HepG2 (cell line): ENCODE measurements around the gene UNKL. TPM values are rescaled to one million over a fixed set of nuclear protein-coding genes. Genes with fewer than 3 reads are reported as not detected.

Experiments
- CEBPG ChIP-seq: IDR thresholded peaks from 2 replicates; pipeline ENCODE4 v1.6.1; 2016
- DMAP1 ChIP-seq: IDR thresholded peaks from 2 replicates; pipeline ENCODE4 v1.6.1; 2016
- FOSL2 ChIP-seq: sonication (generic); formaldehyde crosslinking; IDR thresholded peaks from 2 replicates; pipeline ENCODE4 v1.4.0; 2020; ENCODE audit warnings: missing genetic modification reagents
- HDAC1 ChIP-seq: sonication (generic); formaldehyde crosslinking; IDR thresholded peaks from 2 replicates; pipeline ENCODE4 v1.5.1; 2020; ENCODE audit warnings: mild to moderate bottlenecking, missing genetic modification reagents
- HDAC2 ChIP-seq: sonication (generic); formaldehyde crosslinking; IDR thresholded peaks from 2 replicates; pipeline ENCODE4 v1.4.0; 2020; ENCODE audit warnings: missing genetic modification reagents
- IKZF1 ChIP-seq: fragments of 450-650 bp; IDR thresholded peaks from 2 replicates; pipeline ENCODE4 v1.7.1; 2016
- KDM2A ChIP-seq: sonication (generic); formaldehyde crosslinking; IDR thresholded peaks from 2 replicates; pipeline ENCODE4 v1.4.0; 2020; ENCODE audit warnings: low read depth, missing genetic modification reagents, borderline replicate concordance
- KLF6 ChIP-seq: IDR thresholded peaks from 2 replicates; pipeline ENCODE4 v1.8.0; 2016; ENCODE audit warnings: missing biosample characterization, missing genetic modification reagents
- LCORL ChIP-seq, 2 experiments: fragments of 450-650 bp in 1 of 2; sonication (generic) in 1 of 2; formaldehyde crosslinking in 1 of 2; IDR thresholded peaks; 2 replicates each; pipeline versions ENCODE4 v1.5.0 to v1.6.1; 2017 to 2020; ENCODE audit warnings: antibody characterized with exemption in 1 of 2, missing genetic modification reagents in 1 of 2
- NFE2 ChIP-seq: sonication (generic); formaldehyde crosslinking; IDR thresholded peaks from 2 replicates; pipeline ENCODE4 v1.4.0; 2020; ENCODE audit warnings: missing genetic modification reagents
- NFE2L2 ChIP-seq: fragments of 150-350 bp; IDR thresholded peaks from 2 replicates; pipeline ENCODE4 v1.6.1; 2014; ENCODE audit warnings: low read length
- NR2F1 ChIP-seq, 2 experiments: fragments of 450-650 bp in 1 of 2; formaldehyde crosslinking in 1 of 2; IDR thresholded peaks; 2 replicates each; pipeline versions ENCODE4 v1.5.0 to v1.6.1; 2016 to 2020; ENCODE audit warnings: mild to moderate bottlenecking in 1 of 2, missing compliant biosample characterization in 1 of 2, missing genetic modification reagents in 1 of 2, moderate library complexity in 1 of 2
- PATZ1 ChIP-seq: sonication (generic); formaldehyde crosslinking; IDR thresholded peaks from 2 replicates; pipeline ENCODE4 v1.4.0; 2020; ENCODE audit warnings: missing genetic modification reagents
- POLR2G ChIP-seq: fragments of 200-400 bp; formaldehyde crosslinking; IDR thresholded peaks from 2 replicates; pipeline ENCODE4 v1.6.1; 2018; ENCODE audit warnings: mild to moderate bottlenecking, low read depth, low read length, moderate library complexity
- RCOR2 ChIP-seq: IDR thresholded peaks from 2 replicates; pipeline ENCODE4 v1.6.1; 2016; ENCODE audit warnings: missing biosample characterization, missing genetic modification reagents
- SALL1 ChIP-seq: sonication (generic); formaldehyde crosslinking; IDR thresholded peaks from 2 replicates; pipeline ENCODE4 v1.8.0; 2022; ENCODE audit warnings: mild to moderate bottlenecking, missing genetic modification reagents
- SALL2 ChIP-seq: sonication (generic); formaldehyde crosslinking; IDR thresholded peaks from 2 replicates; pipeline ENCODE4 v1.8.1; 2023; ENCODE audit warnings: mild to moderate bottlenecking, missing genetic modification reagents, inconsistent platforms
- SAP130 ChIP-seq: IDR thresholded peaks from 2 replicates; pipeline ENCODE4 v1.6.1; 2016; ENCODE audit warnings: low read depth
- SIN3A ChIP-seq: IDR thresholded peaks from 2 replicates; pipeline ENCODE4 v1.6.1; 2011; ENCODE audit warnings: low read depth, mild to moderate bottlenecking, control low read depth, low read length, borderline replicate concordance
- SNAPC2 ChIP-seq: sonication (generic); formaldehyde crosslinking; IDR thresholded peaks from 2 replicates; pipeline ENCODE4 v1.8.1; 2022; ENCODE audit warnings: mild to moderate bottlenecking, missing genetic modification reagents
- SOX5 ChIP-seq: IDR thresholded peaks from 2 replicates; pipeline ENCODE4 v1.6.1; 2016; ENCODE audit warnings: borderline replicate concordance
- TFAP4 ChIP-seq: sonication (generic); IDR thresholded peaks from 2 replicates; pipeline ENCODE4 v1.6.1; 2016; ENCODE audit warnings: low read depth, borderline replicate concordance
- YEATS4 ChIP-seq: sonication (generic); formaldehyde crosslinking; IDR thresholded peaks from 2 replicates; pipeline ENCODE4 v1.4.0; 2020; ENCODE audit warnings: missing genetic modification reagents, borderline replicate concordance
- ZGPAT ChIP-seq: IDR thresholded peaks from 2 replicates; pipeline ENCODE4 v1.6.1; 2016; ENCODE audit warnings: mild to moderate bottlenecking
- ZNF670 ChIP-seq: sonication (generic); formaldehyde crosslinking; IDR thresholded peaks from 2 replicates; pipeline ENCODE4 v1.8.0; 2022; ENCODE audit warnings: mild to moderate bottlenecking, missing genetic modification reagents, borderline replicate concordance
- ZNF776 ChIP-seq: sonication (generic); formaldehyde crosslinking; IDR thresholded peaks from 2 replicates; pipeline ENCODE4 v1.4.0; 2020; ENCODE audit warnings: mild to moderate bottlenecking, missing genetic modification reagents
- polyA plus RNA-seq, 8 experiments: library from polyadenylated mRNA; depleted of rRNA in 3 of 8; stranded (reverse) in 7 of 8; unstranded in 1 of 8; fragments of >200 nt; fragmentation: Illumina TruSeq in 4 of 8; extraction: Trizol in 4 of 8; gene quantifications; 2 replicates each; pipeline versions ENCODE4 v1.2.1 to v1.2.3, GENCODE V29; 2011 to 2016; ENCODE audit warnings: low read depth in 4 of 8, missing spikeins in 1 of 8, mixed read lengths in 1 of 8; ENCODE audit not compliant: insufficient read depth in 1 of 8
- total RNA-seq, 5 experiments: library from RNA; depleted of rRNA; stranded (reverse); fragments of >200 nt; fragmentation: Illumina TruSeq; extraction: Trizol; gene quantifications; 2 replicates each; pipeline ENCODE4 v1.2.3, GENCODE V29; 2016; ENCODE audit warnings: low read depth in 1 of 5
- TF ChIP-seq, protein P1 (sequence below), 2 experiments: sonication (generic) in 1 of 2; formaldehyde crosslinking in 1 of 2; IDR thresholded peaks; 2 replicates each; pipeline versions ENCODE4 v1.4.0 to v1.6.1; 2018 to 2020; ENCODE audit warnings: missing genetic modification reagents in 2 of 2, borderline replicate concordance in 1 of 2, low read depth in 1 of 2, mild to moderate bottlenecking in 1 of 2, missing biosample characterization in 1 of 2

Gene UNKL
- total and polyA plus RNA-seq, 2 of the 13 experiments (the other 11 are each of a cell fraction or from before 2014, with no cell fraction given): 10.4 to 17.6 TPM

- TF ChIP-seq HDAC1 (peak; percentile 66), NFE2 (CRISPR knock-in tag) (peak; percentile 81), SALL1 (CRISPR knock-in tag) (0 out of 2 replicates have a peak, but pooled peaks have one; percentile 48), SAP130 (CRISPR knock-in tag) (peak; percentile 94), POLR2G (peak; percentile 32; the same call in 1 of the 2 replicates), NFE2L2 (peak; percentile 96), SOX5 (CRISPR knock-in tag) (no peak), SIN3A (peak; percentile 87), ZNF670 (peak; percentile 44; the same call in 1 of the 2 replicates), ZNF776 (CRISPR knock-in tag) (no peak), SALL2 (no peak), ZGPAT (CRISPR knock-in tag) (peak; percentile 63; the same call in 1 of the 2 replicates), NR2F1 (CRISPR knock-in tag; IDR thresholded peaks at IDR 0.05) (peak in 1 of 2 experiments; percentile 65; a peak in 1 of 4 replicates), DMAP1 (peak; percentile 74), IKZF1 (no peak), HDAC2 (CRISPR knock-in tag) (peak; percentile 52; the same call in 1 of the 2 replicates), YEATS4 (CRISPR knock-in tag) (peak; percentile 32; the same call in 1 of the 2 replicates), FOSL2 (CRISPR knock-in tag) (peak; percentile 91), SNAPC2 (no peak), RCOR2 (CRISPR knock-in tag) (no peak), LCORL (IDR thresholded peaks at IDR 0.05) (no peak), LCORL (CRISPR knock-in tag; IDR thresholded peaks at IDR 0.05) (peak; percentile 42; the same call in 1 of the 2 replicates), KDM2A (peak; percentile 83), CEBPG (peak; percentile 33; the same call in 1 of the 2 replicates), KLF6 (CRISPR knock-in tag) (no peak), PATZ1 (CRISPR knock-in tag) (peak; percentile 13; the same call in 1 of the 2 replicates), TFAP4 (peak; percentile 69; the same call in 1 of the 2 replicates)
- TF ChIP-seq, protein P1, sequence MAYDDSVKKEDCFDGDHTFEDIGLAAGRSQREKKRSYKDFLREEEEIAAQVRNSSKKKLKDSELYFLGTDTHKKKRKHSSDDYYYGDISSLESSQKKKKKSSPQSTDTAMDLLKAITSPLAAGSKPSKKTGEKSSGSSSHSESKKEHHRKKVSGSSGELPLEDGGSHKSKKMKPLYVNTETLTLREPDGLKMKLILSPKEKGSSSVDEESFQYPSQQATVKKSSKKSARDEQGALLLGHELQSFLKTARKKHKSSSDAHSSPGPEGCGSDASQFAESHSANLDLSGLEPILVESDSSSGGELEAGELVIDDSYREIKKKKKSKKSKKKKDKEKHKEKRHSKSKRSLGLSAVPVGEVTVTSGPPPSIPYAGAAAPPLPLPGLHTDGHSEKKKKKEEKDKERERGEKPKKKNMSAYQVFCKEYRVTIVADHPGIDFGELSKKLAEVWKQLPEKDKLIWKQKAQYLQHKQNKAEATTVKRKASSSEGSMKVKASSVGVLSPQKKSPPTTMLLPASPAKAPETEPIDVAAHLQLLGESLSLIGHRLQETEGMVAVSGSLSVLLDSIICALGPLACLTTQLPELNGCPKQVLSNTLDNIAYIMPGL (CRISPR knock-in tag; IDR thresholded peaks at IDR 0.05; ENCODE audit: borderline replicate concordance in 1 of 2, low read depth in 1 of 2): peak in 1 of 2 experiments; percentile 67; a peak in 1 of 4 replicates
Observed at GRCh38 chr16:1378804-1379303, 35.6 kb downstream of the UNKL start (continued).
